HepG2 (cell line): ENCODE results near the gene FTSJ1. TPM values are rescaled to one million over a fixed set of nuclear protein-coding genes. Genes with fewer than 3 reads are reported as not detected.

Experiments used
- ATAC-seq: fragments of 200-7000 bp; cut with Tn5 transposase; 3 replicates; pipeline ENCODE4 v1.9.1; 2020; ENCODE audit warnings: mild to moderate bottlenecking, moderate library complexity
- BruUV-seq: library from RNA; stranded (reverse); fragments of 400-500 nt; replicated peaks from 2 replicates; lab custom pipeline; 2021; lab: Mats Ljungman, UMichigan
- CTCF ChIA-PET: fragments of 300-600 bp; formaldehyde crosslinking; extraction: SDS; loops from one replicate; lab custom pipeline; 2021; ENCODE audit warnings: low total read pairs, inconsistent platforms, low intra/inter-chr PET ratio; lab: Yijun Ruan, JAX
- POLR2A ChIA-PET: fragments of 350-600 bp; sonication (Branson Sonifier 250); formaldehyde crosslinking; loops from one replicate; lab custom pipeline; 2020; ENCODE audit warnings: antibody characterized with exemption, inconsistent platforms; lab: Yijun Ruan, JAX
- DNase-seq: peaks from one replicate; pipeline ENCODE4 v3.0.0-alpha.2; 2015; ENCODE audit warnings: low spot score
- FAIRE-seq: peaks from 3 replicates; lab custom pipeline; 2011; peaks lifted over from hg19 to GRCh38; lab: Jason Lieb, UNC
- H2AFZ ChIP-seq: one replicate; pipeline ENCODE4 v1.6.1; 2011; ENCODE audit warnings: low read length, inconsistent platforms
- H3K27ac ChIP-seq: fragments of 300-600 bp; 3 replicates; pipeline ENCODE4 v1.8.0; 2011; ENCODE audit warnings: mixed run types, mild to moderate bottlenecking, mixed read lengths, low read length, inconsistent platforms; ENCODE audit not compliant: insufficient read depth; ENCODE audit errors: extremely low read length
- H3K27me3 ChIP-seq, 2 experiments: fragments of 200-600 bp in 1 of 2; 2 replicates in 1 of 2; 3 replicates in 1 of 2; pipeline versions ENCODE4 v1.6.0 to v1.8.0; 2011; ENCODE audit warnings: low read length in 2 of 2, mild to moderate bottlenecking in 2 of 2, moderate library complexity in 2 of 2, inconsistent platforms in 1 of 2; ENCODE audit not compliant: insufficient read depth in 2 of 2, control insufficient read depth in 1 of 2
- H3K36me3 ChIP-seq, 2 experiments: fragments of 200-600 bp in 1 of 2; replicated peaks in 1 of 2; 2 replicates in 1 of 2; 3 replicates in 1 of 2; pipeline versions ENCODE4 v1.5.1 to v1.8.0; 2011; ENCODE audit warnings: low read length in 2 of 2, inconsistent platforms in 1 of 2; ENCODE audit not compliant: insufficient read depth in 2 of 2, control insufficient read depth in 1 of 2
- H3K4me1 ChIP-seq: 2 replicates; pipeline ENCODE4 v1.5.1; 2012; ENCODE audit warnings: low read length, inconsistent platforms; ENCODE audit not compliant: insufficient read depth
- H3K4me2 ChIP-seq: 2 replicates; pipeline ENCODE4 v1.6.0; 2011; ENCODE audit warnings: low read depth, low read length, inconsistent platforms
- H3K4me3 ChIP-seq, 3 experiments: fragments of 200-600 bp in 1 of 3; sonication (generic), shearing (Covaris generic) in 1 of 3; replicated peaks in 1 of 3; 2 replicates each; pipeline ENCODE4 v1.5.1; 2011 to 2016; ENCODE audit warnings: low read length in 3 of 3, inconsistent platforms in 2 of 3, low read depth in 2 of 3, mild to moderate bottlenecking in 2 of 3, control low read depth in 1 of 3, mixed read lengths in 1 of 3; ENCODE audit not compliant: insufficient read depth in 1 of 3
- H3K79me2 ChIP-seq: one replicate; pipeline ENCODE4 v1.6.1; 2011; ENCODE audit warnings: low read length, inconsistent platforms; ENCODE audit not compliant: insufficient read depth
- H3K9ac ChIP-seq: 2 replicates; pipeline ENCODE4 v1.6.0; 2011; ENCODE audit warnings: mild to moderate bottlenecking, low read depth, low read length, inconsistent platforms; ENCODE audit not compliant: insufficient read depth
- H3K9me3 ChIP-seq: 2 replicates; pipeline ENCODE4 v1.5.1; 2012; ENCODE audit warnings: mild to moderate bottlenecking, low read length
- H4K20me1 ChIP-seq: 2 replicates; pipeline ENCODE4 v1.6.0; 2011; ENCODE audit warnings: inconsistent platforms, mild to moderate bottlenecking, low read length, moderate library complexity; ENCODE audit not compliant: insufficient read depth
- KIAA2018 ChIP-seq: sonication (generic); formaldehyde crosslinking; IDR thresholded peaks from 2 replicates; pipeline ENCODE4 v1.5.0; 2020; ENCODE audit warnings: mild to moderate bottlenecking, missing genetic modification reagents, borderline replicate concordance
- SIN3B ChIP-seq: fragments of 150-350 bp; IDR thresholded peaks from 2 replicates; pipeline ENCODE4 v1.6.1; 2014; ENCODE audit warnings: low read length
- TARDBP ChIP-seq: sonication (generic); formaldehyde crosslinking; IDR thresholded peaks from 2 replicates; pipeline ENCODE4 v1.8.0; 2022; ENCODE audit warnings: mild to moderate bottlenecking, missing genetic modification reagents
- ZNF737 ChIP-seq: sonication (generic); formaldehyde crosslinking; IDR thresholded peaks from 2 replicates; pipeline ENCODE4 v1.5.0; 2020; ENCODE audit warnings: missing genetic modification reagents, mild to moderate bottlenecking, borderline replicate concordance
- WGBS: methylation state at CpG from one replicate; pipeline ENCODE4 v1.1.6; 2017; ENCODE audit warnings: low lambda C conversion rate; 5-methylcytosine and 5-hydroxymethylcytosine counted together
- in situ Hi-C: cut with HindIII; loops from 2 replicates; pipeline ENCODE4 v1.10.0; 2017; ENCODE audit warnings: low pct_unique_long_range_greater_than_20kb; ENCODE audit not compliant: extremely low pct_ligation_motif_present
- intact Hi-C: fragments of 100-400 bp; cut with micrococcal nuclease; formaldehyde crosslinking; loops from one replicate; pipeline ENCODE4 v1.10.0; 2022; ENCODE audit not compliant: unreplicated experiment
- polyA plus RNA-seq, 8 experiments: library from polyadenylated mRNA; depleted of rRNA in 3 of 8; stranded (reverse) in 7 of 8; unstranded in 1 of 8; fragments of >200 nt; fragmentation: Illumina TruSeq in 4 of 8; extraction: Trizol in 4 of 8; gene quantifications; 2 replicates each; pipeline versions ENCODE4 v1.2.1 to v1.2.3, GENCODE V29; 2011 to 2016; ENCODE audit warnings: low read depth in 4 of 8, missing spikeins in 1 of 8, mixed read lengths in 1 of 8; ENCODE audit not compliant: insufficient read depth in 1 of 8
- total RNA-seq, 5 experiments: library from RNA; depleted of rRNA; stranded (reverse); fragments of >200 nt; fragmentation: Illumina TruSeq; extraction: Trizol; gene quantifications; 2 replicates each; pipeline ENCODE4 v1.2.3, GENCODE V29; 2016; ENCODE audit warnings: low read depth in 1 of 5

FTSJ1 gene
- total and polyA plus RNA-seq, 2 of the 13 experiments (the other 11 are each of a cell fraction or from before 2014, with no cell fraction given), result 30.3 to 37.9 TPM

- POLR2A ChIA-PET, result interaction anchor here (1.7 to 2.1 kb wide), 2 partner anchors 8 to 9 kb away, joined by 4 to 6 read pairs; partner anchors contain the start of gene EBP
- no peak for FAIRE-seq
These were observed 54.7 kb downstream of the FTSJ1 start for GRCh38 chrX:48530736-48531135.

More at GRCh38 chrX:48530736-48531135, 54.7 kb downstream of the FTSJ1 start:
- peaks cover 1 to 12% of the 10 kb centered on the region in 2 experiments; a peak in 2 of 5 replicates for H3K36me3 ChIP-seq
- H3K9me3 ChIP-seq, result no peaks in the 10 kb centered on the region
- no peaks in the 10 kb centered on the region for H4K20me1 ChIP-seq
- H2AFZ ChIP-seq, result no peak overlapping the region
- no peak overlapping the region for H3K4me2 ChIP-seq
- H3K27me3 ChIP-seq, result no peaks in the 10 kb centered on the region
- no peak overlapping the region for H3K9ac ChIP-seq
- no peak overlapping the region for H3K27ac ChIP-seq
- no peak for DNase-seq
- intact Hi-C loops, result loop anchor here (10.0 kb wide), 1 partner anchor 56 kb away; the partner anchor contains the start of genes FTSJ1 and SLC38A5
- no peak for TF ChIP-seq KIAA2018
- TF ChIP-seq ZNF737 (CRISPR knock-in tag), result no peak
- no peak for TF ChIP-seq TARDBP (CRISPR knock-in tag)
- TF ChIP-seq SIN3B, result no peak
- H3K4me1 ChIP-seq, result peaks cover 6% of the 10 kb centered on the region
- CTCF ChIA-PET, result no interaction called here
- ATAC-seq, result no peak
- 97% methylated on average over 3 of the region's 3 CpGs for WGBS
- in situ Hi-C loops, result no loop called here
- no peaks in the 10 kb centered on the region for H3K79me2 ChIP-seq
- no TSS peak for BruUV-seq
- no peak overlapping the region for H3K4me3 ChIP-seq
